GM18907 (cell line): ENCODE results near the gene PITX3.
"Not testable (repeated sequence)": the region's sequence is repeated elsewhere in the genome, so short reads cannot be mapped to it uniquely, and the experiment has no call there.

Source experiments
- ATAC-seq: cut with Tn5 transposase; IDR thresholded peaks from one replicate; pipeline ENCODE4 v1.9.1; 2021; ENCODE audit warnings: mild to moderate bottlenecking, moderate library complexity; ENCODE audit not compliant: unreplicated experiment

The PITX3 gene

DNA sequence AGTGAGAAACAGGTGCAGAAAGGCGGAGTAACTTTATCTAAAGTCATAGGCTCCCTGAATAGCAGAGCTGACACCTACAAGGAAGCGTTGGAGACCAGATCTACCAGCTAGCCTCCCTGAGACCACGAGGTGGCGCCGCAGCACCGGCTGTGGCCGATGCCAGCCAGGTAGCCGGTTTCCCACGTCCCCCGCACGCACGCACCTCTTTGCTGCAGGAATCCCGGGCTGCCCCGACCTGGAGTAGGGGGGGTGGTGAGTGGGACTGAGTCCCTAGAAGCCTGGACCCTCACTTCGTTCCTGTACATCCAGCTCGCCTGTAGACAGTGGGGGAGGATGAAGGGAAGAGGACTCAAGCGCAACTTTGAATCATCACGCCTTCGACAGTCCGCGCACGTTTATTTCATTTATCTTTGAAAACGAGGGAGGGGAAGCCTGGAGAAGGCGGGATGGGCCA is 11.5 kb downstream of the PITX3 start:
- ATAC-seq = no peak

DNA sequence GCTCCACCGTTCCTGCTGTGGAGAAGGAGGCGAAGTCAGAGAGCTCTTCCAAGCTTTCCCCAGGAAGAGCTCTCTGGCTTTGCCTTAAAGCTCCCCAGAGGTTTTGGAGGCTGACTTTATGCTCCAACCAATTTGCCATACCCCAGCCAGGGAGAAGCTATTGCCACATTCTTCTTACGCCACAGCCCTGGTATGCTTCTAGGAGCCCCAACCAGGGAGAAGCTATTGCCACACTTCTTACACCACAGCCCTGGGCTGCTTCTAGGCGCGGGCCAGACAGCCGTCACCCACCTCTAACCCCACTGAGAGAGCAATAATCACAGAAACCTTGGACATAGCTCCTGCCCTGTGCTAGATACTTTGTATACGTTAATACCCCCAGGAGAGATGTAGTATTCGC is 14.3 kb downstream of the PITX3 start:
- no peak for ATAC-seq

DNA sequence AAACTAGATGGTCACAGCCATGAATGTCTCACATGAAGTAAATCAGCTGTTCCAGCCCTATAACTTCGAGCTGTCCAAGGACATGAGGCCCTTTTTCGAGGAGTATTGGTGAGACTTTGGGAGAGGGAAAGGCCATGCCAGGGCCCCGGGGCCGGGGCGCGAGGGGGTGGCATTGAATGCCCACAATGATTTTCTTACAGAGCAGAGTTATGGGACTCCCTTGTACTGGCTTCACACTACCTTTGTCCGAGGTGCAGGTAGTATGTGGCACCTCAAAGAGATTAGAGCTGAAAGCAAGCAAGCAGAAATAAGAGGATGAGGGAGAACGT is 14.8 kb downstream of the PITX3 start:
- ATAC-seq = no peak

DNA sequence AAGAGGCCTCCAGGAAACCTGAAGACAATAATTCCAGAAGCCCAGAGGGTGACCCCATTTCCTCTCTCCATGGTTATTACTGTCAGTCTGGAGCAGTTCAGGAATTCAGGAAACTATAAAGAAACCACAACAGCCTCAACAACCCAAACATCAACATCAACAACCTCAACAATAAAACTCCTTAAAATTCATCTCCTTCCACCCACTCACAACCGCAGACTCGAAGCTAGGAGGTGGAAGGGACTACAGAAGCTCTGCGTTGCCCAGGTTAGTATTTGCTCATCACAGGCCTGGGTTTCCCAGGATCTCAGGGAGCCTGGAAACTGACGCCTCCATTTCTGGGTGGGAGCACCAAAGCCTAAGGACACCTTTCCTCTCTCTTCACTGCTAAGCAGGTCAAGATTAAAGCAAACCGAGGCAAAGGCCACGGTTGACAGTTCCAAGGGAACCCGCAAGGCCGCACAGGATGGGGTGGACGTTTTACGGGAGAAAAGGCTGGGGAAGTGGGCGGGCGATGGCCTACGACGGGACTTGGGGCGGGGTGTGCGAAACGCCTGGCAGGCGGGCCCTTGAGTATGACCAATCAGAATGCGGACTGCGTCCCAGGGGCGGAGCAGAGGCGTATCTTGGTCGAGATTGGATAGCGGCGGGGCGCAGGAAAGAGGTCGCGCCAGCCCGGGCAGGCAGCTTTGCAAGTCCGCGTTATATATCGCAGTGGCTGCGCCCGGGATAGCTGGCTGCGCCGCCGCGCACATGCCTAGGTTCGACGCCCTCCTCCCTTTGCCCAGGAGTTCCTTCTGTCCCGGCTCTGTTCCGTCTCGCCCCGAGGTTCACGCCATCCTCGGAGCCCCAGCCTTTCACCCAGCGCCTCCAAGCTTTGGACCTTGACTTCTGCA is 15.4 kb downstream of the PITX3 start, which contains the start of gene ELOVL3:
ELOVL3 (plus strand) TSS at position 654 of the 896 bp plus-strand sequence. CDS start 250 bp downstream, outside the sequence.
- ATAC-seq = peak; percentile 81

DNA sequence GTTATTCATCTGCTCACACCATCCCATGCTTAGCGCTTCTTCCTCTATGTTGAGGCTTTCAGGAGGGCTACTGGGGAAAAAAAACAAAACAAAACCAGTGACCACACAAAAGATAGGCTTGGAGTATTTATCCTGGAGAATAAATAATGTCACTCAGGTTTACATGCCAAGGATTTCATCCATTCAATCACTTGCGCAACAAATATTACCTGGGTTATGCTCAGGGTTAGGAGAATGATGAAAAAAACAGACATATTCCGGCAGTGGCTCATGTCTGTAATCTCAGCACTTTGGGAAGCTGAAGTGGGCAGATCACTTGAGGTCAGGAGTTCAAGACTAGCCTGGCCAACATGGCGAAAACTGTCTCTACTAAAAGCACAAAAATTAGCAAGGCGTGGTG is 18.5 kb downstream of the PITX3 start:
- ATAC-seq = no peak

DNA sequence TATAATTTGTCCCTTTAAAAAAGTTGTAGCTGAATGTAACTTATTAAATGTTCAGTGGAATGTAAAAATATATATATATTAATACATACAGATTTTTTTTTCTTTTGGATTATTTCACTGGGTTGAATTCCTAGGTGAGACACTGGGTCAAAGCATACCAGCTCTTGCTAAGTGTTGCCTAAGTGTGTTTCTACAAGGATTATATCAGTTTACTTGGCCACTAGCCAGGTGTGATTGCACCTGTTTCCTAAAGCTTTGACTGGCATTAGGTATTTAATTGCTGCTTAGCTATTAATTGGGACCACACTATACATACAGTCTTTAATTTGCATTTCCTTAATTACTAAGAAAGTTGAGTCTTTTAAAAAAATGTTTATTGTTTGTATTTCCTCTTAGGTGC is 20.7 kb downstream of the PITX3 start:
- ATAC-seq = no peak

DNA sequence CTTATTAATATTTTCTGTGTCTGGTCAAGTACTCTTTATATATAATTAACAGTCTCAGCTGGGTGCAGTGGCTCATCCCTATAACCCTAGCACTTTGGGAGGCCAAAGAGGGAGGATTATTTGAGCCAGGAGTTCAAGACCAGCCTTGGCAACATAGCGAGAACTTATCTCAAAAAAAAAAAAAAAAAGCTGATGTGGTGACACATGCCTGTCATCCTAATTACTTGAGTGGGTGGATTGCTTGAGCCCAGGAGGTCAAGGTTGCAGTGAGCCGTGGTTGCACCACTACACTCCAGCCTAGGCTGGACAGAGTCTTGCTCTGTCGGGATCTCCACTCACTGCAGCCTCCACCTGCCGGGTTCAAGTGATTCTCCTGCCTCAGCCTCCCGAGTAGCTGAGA is 21.9 kb downstream of the PITX3 start:
- no peak for ATAC-seq

DNA sequence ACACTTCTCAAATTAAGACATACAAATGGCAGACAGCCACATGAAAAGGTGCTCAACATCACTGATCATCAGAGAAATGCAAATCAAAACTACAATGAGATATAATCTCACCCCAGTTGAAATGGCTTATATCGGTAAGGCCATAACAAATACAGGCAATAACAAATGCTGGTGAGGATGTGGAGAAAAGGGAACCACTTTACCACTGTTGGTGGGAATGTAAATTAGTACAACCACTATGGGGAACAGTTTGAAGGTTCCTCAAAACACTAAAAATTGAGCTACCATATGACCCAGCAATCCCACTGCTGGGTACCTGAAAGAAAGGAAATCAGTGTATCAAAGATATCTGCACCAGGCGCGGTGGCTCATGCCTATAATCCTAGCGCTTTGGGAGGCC is 27.7 kb downstream of the PITX3 start:
- not testable (repeated sequence) for ATAC-seq

DNA sequence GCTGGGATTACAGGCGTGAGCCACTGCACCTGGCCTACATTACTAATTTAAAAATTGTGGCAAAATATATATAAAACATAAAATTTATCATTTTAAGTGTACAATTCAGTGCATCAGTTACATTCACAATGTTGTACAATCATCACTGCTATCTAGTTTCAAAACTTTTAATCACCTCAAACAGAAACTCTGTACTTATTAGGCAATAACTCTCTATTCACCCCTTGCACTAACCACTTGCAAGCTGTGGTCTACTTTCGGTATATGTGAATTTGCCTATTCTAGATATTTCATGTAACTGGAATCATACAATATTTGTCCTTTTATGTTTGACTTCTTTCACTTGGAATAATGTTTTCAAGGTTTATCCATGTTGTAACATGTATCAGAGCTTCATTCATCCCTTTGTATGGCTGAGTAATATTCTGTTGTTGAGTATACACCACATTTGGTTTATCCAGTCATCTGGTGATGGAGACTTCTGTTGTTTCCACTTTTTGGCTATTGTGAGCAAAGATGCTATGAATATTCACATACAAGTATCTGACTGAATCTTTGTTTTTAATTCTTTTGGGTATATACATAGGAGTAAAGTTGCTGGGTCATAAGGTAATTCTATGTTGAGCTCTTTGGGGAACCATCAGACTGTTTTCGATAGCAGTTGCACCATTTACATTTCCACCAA is 29.6 kb downstream of the PITX3 start:
- no peak for ATAC-seq

DNA sequence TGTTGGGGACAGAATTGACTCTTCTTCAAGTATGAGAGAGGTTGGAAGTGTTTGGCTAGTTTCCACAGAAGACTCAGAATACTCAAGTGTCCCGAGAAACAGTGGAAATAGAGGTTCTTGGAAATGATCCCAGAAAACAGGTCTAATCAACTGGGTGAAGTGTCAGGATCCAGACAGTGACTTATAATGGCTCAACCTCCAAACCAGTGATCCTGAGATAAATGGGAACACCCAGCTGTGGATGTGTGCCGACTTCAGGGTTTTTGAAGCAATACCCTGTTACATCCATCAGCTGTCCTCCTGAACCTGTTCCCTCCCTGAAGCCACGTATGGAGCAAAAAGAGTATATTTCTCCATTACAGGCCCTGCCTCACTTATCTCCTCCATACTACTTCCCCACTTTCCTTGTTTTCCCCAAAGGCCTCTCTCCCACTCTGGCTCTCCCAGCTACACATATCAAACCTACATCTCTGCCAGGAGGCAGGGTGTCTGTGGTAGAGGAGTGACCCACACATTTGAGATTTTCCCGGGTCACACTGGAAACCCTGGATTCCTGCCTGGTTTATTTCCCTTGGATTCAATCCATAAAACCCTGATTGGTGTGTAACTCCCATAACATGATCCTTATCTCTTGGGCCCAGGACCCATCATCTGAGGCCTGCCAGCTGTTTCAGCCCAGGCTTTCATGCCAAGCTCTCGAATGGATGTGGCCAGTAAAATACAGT is 32.8 kb downstream of the PITX3 start:
- no peak for ATAC-seq

DNA sequence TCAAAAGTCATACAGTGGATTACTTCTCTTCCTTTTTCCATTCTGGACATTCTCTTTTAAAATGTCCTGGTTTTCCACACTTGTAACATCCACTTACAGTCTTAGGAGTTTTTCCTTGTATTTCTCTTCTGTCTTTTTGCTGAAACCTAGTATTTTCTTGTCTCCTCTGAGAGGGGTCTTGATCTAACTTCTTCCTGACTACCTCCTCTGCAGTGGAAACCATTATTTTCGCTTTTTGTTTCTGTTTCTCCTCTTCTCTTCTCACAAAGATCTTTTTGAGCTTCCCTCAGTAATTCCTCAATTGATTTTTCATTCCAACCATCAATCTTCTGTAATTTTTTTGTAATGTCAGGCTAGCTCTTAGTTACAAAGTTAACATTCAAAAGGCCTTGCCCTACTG is 38.9 kb downstream of the PITX3 start:
- ATAC-seq = no peak

DNA sequence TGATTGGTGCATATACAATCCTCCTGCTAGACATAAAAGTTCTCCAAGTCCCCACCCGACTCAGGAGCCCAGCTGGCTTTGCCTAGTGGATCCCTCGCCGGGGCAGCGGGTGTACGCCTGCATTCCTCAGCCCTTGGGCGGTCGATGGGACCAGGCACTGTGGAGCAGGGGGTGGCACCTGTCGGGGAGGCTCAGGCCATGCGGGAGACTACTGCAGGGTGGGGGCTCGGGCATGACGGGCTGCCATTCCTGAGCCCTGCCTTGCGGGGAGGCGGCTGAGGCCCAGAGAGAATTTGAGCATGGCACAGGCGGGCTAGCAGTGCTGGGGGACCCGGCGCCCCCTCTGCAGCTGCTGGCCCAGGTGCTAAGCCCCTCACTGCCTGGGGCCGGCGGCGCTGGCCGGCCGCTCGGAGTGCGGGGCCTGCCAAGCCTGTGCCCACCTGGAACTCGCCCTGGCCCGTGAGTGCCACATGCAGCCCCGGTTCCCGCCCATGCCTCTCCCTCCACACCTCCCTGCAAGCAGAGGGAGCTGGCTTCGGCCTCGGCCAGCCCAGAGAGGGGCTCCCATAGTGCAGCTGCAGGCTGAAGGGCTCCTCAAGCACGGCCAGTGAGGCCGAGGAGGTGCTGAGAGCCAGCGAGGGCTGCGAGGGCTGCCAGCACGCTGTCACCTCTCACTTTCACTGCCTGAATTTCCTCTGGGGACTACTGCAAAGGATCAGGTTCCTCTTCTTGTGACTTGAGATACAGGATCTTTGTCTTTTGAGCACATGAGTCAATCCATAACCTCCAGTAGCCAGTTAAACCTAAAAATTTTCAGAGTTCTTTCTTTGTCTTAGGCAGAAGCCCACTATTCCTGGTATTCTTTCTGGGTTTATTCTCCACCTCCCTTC is 40.3 kb downstream of the PITX3 start:
- no peak for ATAC-seq

DNA sequence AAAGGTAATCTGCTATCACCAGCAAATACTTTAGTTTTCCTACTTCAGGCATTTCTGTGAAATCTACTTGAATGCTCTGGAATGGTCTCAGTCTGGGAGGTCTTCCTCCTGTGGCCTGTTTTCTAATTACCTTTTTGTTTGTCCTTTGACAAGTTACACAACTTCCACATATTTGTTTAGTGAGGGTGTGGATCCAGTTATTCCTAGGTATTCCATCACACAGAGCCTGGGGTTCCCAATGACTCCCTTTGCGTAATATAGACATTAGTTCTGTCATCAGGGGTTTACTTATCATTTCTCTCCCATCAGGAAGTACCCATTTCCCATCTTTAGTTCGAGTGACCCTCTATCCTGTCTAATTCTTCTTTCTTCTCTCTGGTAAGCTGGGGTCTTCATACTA is 43.3 kb downstream of the PITX3 start:
- ATAC-seq = no peak

DNA sequence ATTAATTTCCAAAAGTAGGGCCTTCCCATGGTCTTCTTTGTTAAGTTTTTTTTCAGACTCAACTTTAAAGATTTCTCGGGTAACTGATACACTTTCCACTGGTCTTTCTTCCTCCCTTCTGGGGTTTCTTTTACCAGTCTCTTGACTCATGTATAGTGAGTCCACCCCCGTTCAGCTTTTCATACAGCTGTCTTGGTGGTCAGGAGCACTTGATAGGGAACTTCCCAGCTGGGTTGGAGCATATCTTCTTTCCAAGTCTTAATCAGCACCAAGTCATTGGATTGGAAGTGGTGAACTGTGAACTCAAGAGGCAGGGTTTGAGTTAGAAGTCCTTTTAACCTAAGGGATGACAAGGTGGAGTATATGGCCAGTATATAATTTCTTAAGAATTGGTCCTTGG is 44.4 kb downstream of the PITX3 start:
- no peak for ATAC-seq

DNA sequence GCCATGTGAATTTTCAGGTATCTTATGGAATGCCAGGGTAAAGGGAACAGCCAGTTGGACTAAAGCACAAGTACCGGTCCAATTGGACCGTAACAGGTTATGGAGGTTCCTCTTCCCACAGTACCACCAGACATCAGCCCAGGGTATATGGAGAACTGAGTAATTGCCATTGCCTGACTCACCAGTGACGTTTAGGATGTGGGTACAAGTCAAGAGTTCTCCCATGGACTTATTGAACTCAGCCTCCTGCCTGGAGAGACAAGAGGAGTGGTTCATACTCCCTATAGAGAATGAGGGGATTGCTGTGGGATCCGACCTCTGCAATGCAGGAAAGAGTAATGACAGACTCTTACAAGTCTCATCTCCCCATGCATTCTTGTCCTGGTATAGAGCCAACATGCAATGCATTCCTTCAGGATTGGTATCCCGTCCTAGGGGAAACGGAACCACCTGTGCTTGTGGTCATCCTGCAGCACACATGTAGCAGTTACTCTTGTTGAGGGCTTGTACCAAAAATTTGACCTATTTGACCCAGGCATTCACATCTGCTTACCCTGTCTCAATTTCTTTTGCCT is 45.9 kb downstream of the PITX3 start:
- no peak for ATAC-seq

DNA sequence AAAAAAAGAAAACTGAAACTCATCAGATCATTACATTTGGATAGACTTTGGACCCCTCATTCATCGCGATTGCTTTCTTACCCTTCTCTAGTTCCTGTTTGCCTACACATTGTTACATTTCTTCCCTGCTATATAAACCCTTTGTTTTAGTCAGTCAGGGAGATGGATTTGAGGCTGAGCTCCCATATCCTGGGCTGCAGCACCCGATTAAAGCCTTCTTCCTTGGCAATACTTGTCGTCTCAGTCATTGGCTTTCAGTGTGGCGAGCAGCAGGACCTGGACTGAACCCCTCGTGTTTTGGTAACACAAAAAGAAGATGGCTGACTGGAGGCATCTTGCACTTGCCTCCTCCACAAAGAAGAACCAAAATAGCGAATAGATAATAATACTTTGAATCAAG is 49.4 kb downstream of the PITX3 start:
- no peak for ATAC-seq

DNA sequence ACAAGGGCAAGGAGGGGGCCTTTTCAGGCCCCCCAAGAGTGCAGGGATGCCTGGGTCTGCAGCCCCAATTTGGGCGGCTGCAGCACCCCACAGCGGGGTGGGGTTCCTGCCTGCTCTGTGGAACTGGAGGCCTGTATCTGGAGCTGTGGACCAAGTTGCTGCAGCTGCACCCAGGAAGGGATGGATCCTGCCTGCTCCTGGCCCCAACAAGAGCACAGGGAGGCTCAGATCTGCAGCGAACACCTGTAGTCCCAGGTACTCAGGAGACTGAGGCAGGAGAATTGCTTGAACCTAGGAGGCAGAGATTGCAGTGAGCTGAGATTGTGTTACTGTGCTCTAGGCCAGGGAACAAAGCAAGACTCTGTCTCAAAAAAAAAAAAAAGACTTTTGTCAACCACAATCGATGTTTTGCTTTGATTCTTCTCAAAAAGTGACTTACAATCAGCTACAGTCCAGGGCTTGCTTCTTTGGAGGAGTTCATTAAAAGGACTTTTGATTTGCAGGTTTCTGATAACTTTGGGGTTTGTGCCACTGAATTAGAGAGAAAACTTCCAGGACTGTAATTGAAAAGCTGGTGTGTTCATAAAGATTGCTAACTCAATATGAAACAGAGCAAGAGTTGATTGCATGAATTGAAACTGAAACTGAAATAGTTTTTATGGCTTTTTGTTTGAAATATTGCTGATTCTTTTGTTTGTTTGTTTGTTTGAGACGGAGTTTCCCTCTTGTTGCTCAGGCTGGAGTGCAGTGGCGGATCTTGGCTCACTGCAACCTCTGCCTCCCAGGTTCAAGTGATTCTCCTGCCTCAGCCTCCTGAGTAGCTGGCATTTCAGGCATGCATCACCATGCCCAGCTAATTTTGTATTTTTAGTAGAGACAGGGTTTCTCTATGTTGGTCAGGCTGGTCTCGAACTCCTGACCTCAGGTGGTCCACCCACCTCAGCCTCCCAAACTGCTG is 52.1 kb downstream of the PITX3 start:
- ATAC-seq = not testable (repeated sequence)

DNA sequence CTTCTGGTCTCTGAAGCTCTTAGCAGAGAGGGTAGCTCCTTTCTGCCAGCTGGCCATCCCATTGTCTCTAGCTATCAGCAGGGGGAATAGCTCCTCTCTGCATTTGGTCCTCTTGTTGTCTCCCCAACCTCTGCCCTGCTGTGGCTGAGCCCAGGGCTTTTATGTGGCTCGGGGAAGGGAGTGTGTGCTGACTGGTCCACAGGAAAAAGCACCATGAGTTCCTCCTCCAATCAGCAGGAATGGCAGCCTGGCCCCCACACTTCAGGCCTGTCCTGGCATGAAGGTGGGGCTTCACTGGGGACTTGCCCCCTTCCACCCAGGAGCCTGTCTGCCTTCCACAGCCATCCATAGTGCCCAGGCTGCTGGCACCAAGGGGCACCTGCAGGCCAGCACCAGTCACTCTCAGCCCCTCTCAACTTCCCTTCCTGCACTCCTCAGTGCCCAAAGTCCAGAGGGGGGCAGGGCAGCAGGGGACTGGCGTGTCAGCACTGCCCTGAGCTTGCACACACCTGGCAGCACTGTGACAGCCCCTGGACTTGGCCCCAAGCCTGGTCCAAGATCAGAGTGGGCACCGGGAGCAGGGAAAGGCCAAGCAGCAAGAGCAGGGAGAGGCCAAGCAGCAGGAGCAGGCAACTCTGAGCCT is 52.9 kb downstream of the PITX3 start:
- ATAC-seq = no peak
